ENCODE results near the gene CKAP4.

Gene CKAP4

DNA sequence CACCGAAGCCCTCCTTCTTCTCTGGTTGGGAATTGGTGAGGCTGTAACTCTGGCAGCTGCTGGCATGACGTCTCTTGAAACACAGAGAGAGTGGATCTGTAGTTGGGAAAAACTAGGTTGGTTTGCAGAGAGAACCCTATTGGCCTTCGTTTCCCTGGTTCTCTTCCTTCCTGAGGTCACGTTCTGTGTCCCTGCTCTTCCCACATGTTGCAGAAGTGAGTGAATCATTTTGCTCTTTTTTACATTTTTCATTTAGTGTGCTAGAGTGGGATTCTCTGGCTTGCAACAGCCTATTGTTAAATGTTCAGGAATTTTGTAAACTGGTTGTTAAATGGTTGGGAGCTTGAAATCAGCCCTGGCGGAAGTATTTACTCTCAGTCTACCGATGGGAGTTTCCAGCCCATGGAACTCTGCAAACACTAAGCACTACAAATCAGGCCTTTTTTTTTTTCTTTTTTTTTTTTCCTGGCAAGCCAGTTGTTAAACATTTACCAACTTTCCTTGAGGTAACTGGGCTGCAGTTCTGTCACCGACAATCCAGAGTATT lies 26.8 kb upstream of the CKAP4 start:
- DNase-seq, result no peak

DNA sequence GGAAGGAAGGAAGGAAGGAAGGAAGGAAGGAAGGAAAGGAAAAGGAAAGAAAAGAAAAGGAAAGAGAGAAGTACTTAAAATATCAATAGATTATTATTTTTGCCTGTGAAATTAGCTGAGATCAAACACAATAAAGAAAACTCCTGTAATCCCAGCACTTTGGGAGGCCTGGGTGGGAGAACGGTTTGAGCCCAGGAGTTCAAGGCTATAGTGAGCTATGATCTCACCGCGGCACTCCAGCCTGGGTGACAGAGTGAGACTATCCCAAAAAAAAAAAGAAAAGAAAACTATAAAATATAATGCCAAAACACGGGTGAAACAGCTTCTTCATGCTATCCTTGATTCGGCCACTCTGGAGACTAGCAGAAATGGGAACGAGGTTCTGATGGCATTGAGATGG lies 26.2 kb upstream of the CKAP4 start:
- no peak for DNase-seq

DNA sequence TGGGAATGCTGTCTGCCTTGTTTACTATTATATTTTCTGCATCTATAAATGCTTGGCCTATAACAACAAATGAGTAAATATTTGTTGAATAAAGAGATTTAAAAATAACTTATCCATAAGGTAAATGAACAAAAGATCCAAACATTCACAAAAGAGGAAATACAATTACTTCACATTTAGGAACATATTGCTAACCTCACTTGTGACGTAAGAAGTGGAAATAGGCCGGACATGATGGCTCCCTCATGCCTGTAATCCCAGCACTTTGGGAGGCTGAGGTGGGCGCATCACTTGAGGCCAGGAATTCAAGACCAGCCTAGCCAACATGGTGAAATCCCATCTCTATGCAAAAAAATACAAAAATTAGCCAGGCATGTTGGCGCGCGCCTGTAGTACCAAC lies 25.7 kb upstream of the CKAP4 start:
- no peak for DNase-seq

DNA sequence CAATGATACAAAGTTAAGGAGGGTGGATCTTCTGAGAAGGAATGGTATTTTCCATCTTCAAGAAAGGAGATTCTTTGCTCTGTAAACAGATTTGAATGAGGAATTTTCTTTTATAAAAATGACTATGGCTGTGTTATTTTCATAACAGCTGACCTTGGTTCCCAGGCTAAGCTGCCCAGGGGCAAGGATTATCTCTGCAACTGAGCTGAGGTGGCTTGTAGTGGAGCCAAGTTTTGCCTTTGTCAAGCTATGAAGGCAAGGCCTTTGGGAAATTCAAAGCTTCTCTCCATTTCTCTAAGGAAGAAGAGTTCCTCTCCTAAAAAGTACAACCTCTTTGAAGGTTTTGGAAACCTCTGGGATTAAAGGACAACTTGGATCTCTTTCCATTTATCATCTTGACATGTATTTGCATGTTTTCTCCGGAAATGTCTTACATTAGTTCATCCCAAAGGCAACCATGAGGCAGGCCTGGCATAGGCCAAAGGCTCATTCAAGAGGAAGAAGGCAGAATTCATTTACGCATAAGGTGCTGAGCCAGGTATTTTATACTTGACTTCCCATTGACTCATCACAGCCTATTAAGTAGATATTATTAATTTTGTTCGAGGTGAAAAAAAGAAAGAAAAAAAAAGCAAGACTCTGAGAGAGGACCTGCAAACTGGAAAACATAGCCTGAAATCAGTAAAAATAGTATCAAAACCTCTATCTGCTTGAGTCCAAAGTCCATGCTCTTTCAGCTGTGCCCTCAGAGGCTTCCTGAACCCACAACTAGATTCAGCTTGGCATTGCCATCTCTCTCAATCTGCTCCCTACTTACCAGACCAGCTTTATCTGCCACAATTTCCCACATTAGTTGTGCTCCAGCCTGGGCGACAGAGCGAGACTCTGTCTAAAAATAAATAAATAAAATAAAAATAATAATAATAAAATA lies 24.0 kb upstream of the CKAP4 start:
- no peak for DNase-seq

DNA sequence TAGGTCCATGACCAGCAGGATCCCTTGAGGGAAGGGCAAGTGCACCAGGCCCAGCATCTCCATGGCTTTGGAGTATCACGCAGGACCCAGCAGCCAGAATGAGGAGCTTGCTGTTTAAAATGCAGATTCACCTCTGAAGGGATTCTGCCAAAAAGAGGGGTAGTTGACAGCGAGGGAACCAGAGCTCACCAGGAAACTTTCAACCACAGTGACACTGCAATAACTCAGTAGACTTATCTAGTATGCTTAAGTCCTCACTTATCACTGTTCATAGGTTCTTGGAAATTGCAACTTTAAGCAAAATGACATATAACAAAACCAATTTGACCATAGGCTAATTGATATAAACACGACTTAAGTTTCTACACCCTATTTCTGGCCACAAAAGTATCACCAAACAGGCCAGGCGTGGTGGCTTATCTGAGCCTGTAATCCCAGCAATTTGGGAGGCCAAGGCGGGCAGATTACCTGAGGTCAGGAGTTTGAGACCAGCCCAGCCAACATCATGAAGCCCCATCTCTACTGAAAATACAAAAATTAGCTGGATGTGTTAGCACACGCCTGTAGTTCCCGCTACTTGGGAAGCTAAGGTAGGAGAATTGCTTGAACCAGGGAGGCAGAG lies 21.4 kb upstream of the CKAP4 start:
- no peak for DNase-seq

DNA sequence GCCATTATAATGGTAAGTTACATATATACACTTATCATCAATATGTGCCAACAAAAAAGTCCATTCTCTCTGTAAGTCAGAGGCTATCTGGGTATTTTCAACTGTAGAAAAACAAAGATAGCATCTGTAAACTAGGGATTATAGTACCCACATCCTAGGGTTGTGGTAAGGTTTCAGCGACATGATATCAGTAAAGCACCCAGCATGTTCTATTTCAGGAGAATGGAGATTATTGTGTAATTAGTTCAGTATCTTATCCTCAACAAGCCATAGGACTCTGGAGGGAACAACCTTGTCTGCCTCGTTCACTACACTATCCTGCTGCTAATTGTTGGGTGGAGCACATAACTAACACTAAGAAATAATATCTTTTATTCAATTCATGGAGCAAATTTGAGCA lies 19.7 kb upstream of the CKAP4 start:
- no peak for DNase-seq

DNA sequence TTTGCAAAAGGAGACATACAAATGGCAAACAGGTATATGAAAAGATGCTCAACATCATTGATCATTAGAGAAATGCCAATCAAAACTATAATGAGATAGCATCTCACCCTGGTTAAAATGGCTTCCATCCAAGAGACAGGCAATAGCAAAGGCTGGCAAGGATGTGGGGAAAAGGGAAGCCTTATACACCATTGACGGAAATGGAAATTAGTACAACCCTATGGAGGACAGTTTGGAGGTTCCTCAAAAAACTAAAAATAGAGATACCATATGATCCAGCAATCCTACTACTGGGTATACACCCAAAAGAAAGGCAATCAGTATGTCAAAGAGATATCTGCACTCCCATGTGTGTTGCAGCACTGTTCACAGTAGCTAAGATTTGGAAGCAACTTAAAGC lies 17.3 kb upstream of the CKAP4 start:
- DNase-seq, result no peak

DNA sequence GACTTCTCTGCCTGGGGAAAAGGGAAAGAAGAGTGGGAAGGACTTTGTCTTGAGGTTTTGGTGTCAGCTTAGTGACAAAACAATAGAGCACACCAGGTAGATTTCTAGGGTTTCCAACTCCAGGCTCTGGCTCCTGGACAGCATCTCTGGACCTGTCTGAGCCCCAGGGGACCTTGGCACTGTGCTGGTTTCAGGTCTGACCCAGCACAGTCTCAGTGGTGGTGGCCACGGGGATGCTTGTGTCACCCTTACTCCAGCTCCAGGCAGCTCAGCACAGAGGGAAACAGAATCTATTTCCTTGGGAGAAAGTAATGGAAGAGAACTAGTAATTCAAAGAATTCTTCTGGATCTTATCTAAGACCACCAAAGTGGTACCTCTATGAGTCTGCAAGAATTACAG lies 11.1 kb upstream of the CKAP4 start:
- no peak for DNase-seq

DNA sequence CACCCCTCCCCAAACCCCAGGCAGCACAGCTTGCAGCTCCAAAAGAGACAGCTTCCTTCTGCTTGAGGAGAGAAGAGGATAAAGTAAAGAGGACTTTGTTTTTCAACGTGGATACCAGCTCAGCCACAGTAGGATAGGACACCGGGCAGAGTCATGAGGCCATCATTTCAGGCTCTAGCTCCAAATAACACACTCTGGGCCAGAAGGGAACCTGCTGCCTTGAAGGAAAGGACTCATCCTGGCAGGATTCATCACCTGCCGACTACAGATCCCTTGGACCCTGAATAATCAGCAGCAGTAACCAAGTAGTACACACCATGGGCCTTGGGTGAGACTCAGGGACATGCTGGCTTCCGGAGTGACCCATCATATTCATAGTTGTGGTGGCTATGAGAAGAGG lies 10.4 kb upstream of the CKAP4 start:
- DNase-seq, result no peak

DNA sequence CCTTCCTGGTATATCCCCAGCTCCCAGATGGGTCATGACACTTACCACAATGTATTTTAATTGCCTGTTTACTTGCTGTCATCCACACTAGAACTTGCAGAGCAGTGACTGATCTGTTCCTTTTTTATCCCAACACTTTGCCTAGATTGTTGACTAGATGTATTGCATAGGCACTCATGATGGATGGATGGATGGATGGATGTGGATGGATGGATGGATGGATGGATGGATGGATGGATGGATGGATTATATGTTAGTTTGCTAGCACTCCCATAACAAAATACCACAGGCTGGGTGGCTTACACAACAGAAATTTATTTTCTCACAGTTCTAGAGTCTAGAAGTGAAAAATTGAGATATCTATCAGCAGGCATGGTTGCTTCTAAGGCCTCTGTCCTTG lies 8.7 kb upstream of the CKAP4 start:
- no peak for DNase-seq

DNA sequence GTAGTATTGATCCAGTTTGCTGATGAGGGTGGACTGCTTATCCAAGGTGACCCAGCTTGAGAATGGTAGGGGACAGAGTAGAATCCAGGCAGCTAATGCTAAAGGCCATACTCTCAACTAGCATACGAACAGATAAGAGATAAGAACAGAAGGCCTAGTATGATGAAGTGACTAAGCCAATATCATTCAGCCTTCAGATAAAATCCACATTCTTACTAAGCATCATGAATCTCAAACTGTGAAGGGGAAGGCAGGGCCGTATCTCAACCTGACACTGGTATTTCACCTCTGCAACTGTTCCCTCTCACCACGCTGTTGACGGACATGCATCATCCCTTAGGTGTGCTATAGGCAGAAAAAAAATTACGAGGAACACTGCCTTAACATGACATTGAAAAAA lies 8.1 kb upstream of the CKAP4 start:
- no peak for DNase-seq

DNA sequence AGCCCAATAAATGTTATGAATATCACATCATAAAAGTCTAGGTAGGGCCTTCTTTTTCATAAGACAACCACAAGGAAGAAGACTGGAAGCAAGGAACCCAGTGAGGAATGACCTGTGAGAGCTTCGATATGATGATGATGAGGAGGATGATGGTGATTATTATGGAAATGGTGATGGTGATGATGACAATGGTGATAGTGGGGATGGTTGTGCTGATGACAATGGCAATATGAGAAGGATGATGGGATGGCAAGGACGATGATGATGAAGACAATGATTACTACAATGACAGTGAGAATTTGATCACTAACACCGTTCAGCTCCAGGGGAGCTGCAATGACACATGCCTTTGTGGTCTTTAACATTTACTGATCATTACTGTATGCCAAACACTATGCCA lies 7.7 kb upstream of the CKAP4 start:
- no peak for DNase-seq

DNA sequence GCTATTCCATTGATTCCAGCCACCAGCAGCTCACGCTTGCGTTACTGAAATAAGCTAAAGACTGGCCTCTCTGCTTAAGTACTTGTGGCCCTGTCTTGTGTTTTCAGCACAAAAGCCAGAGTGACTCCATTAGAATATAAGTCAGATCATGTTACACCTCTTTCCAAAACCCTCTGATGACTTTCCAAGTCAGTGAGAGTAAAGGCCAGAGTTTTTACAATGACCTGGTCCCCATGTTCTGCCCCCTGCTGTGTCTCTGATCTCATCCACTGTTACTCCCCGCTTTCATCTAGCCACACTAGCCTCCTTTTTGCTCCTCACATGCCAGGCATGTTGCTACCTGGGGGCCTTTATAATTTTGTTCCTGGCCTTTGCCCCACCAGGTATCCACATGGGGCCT lies 6.9 kb upstream of the CKAP4 start:
- no peak for DNase-seq

DNA sequence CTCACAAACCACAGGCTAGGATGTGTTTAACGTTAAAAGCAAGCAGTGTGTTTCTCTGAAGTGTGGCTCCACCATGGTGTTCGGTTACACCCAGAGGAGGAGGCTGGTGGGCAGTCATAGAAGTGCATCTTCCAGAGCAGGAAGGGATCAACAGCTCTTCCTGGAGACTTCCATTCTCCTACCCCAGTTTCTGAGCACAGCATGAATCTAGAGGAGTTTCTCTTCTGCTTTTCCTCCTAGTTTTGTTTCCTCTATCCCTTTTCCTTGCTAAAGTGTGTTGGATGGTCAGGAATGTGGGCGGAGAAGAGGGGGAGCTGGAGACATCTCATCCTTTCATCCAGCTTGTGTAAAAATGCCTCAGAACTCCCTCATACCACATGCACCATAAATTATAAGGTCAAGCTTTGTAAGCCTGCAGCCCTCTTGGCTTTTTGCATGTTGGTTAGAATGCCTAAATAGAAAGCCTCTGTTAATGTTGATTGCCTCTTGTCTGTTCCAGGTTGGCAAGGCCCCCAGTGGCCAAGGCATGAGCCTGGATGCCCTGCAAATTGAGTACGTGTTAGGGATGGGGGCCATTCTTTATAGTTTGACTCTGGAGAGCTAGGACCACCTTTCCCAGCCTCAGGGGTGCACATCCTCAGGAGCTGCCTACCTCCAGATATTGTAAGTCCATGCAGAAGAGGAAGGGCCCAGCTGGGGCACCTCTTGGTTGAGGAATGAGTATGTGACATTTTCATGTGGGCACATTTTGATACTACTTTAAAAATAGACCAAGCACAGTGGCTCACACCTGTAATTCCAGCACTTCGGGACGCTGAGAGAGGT lies 4.0 kb upstream of the CKAP4 start:
- DNase-seq, result no peak

DNA sequence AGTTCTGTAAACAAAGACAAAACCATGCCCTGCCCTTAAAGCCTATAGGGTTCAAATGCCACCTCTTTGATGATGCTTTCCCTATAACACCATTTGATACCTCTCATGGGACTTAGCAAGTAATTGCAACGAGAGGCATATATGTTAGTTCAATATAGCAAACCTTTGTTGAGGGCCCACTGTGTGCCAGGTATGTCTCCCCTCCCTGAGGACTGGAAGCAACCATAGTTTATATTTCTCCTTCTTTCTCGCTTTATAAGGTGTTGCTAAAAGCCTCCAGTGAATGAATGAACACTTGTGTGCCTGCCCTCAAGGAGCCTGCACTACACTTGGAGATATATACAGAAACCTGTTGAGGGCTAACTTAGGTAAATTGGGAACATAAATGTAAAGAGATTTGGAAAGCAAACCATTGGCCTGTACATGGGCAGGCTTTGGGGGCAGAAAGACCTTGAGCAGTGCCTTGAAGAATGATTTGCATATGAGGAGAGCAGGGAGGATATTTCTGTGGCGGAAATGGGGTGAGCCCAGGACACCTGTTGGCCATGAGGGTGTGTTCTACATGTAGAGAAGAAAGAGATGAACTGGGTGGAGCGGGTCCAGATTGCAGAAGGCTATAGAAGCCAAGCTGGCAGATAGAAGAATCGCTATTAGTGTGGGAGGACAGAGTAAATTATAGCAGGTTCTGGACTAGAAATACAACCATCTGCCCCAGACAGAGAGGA lies 1.8 kb upstream of the CKAP4 start:
- DNase-seq, result no peak

DNA sequence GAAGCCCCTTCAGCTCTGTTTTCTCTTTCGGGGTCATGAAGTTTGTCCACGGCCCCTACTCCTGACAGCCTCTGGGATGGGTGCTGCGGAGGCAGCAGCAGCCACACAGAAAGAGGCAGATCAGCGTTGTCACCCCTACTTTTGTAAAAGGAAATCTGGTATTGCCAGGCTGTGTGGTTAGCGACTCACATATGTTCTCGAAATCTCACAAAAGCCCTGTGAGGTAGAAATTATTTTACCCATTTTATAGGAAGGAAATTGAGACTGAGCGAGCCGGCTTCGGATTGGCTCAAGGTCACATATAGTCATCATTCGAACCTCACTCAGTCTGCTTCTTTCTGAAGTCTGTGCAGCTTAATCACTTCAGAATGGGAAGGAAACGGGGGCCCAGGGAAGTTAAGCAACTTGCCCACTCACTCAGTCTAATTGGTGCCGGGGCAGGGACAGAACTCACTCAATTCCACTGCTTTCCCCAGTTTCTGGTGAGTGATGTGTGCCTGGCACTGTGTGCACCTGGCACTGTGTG lies 1.1 kb upstream of the CKAP4 start:
- DNase-seq, result no peak

DNA sequence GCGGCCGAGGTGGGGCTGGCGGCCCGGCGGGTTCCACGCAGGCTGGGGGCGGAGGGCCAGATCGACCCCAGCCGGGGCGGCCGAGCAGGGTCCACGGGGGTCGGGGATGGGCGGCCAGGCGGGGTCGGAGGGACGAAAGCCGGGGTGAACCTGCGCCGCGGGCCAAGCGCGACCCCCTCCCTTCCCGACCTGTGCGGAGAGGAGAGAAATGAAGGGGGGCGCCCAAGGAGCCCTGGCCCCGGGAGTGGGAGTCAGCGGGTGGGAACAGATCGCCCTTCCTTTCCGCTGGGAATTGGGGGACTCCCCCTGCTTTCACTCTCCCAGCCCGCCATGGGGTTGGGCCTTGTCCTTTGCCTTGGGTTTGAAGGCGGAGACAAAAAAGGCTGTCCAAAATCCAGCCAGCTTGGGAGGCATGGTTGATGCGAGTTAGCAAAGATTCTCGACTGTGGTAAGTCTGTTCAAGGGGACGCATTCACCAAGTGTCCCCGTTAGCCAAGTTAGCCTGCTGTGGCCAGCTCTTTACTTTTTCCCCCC lies 559 bp upstream of the CKAP4 start:
- no peak for DNase-seq

DNA sequence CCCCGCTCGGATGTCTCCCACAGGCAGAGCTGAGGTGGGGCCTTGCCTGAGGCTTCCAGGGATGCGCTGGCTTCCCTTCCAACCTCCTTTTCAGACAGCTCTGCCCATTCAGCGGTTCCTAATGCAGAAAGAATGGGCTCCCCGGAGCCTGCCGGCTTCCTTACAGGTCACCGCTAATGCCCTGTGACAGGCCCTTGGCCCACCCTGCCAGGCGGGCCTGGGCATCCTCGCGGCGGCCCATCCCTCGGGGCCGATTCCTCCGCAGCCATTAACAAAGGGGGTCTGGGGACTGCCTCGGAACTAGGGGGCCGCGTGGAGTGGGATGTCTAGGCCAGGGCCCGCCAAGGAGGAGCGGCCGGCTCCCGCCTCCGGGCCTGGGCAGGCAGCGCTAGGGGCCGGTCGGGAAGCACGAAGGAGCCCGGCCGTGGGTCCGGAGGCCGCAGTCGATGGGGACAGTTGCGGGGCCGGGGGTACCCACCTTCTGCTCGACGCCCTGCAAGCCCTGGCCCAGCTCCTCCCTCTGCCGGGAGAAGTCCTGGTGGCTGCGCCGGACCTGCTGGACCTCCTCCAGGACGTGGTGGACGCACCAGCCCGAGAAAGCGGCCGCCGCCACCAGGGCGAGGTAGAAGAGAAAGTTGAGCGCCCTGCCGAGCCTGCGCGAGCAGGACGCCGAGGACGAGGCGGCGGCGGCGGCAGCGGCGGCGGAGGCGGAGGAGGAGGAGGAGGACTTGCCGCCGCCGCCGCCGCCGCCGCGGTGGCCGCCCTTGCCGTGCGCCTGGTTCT lies 738 bp downstream of the CKAP4 start:
- no peak for DNase-seq

DNA sequence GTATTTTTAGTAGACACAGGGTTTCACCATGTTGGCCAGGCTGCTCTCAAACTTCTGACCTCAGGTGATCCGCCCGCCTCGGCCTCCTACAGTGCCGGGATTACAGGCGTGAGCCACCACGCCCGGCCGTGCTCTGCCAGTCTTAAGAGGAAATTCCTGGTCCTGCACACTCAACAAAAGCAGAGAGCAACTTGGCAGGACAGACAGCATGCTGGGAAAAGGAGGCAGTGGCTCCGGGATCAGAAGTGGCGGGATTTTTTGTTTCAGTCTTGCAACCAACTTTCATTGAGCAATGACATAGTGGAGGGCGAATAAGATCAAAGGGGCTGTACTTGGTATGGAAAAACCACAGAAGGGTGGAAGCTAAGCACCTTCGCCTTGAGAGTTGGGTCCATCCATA lies 2.1 kb downstream of the CKAP4 start:
- DNase-seq, result no peak

DNA sequence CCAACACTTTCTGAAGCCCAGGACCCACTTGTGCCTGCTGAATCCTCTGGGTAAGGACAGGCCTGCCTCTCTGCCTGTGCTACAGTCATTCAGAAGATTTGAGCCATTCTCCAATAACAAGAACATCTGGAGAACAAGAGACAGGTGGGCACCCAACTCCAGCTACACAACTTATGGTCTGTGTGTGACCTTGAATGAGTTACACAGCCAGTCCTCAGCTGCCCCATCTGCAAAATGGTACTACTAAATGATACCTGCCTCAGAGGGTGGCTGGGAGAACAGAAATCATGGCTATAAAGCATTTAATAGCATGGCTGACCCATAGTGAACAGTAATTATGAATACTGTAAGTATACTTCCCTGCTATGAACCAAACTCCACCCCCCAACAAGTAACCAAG lies 4.2 kb downstream of the CKAP4 start:
- DNase-seq, result no peak

DNA sequence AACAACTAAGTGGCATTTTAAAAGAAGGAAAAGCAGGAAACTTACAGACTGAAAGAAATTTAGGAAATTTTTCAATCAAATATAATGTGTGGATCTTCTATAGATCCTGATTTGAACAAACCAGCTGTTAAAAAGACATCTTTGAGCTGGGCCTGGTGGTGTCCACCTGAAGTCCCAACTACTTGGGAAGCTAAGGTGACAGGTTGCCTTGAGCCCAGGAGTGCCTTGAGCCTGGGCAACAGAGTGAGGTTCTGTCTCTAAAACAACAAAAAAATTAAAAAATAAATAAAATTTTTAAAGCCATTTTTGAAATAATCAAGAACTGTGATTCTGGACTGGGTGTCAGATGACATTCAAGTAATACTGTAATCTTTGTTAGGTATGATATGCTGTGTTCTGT lies 7.0 kb downstream of the CKAP4 start:
- no peak for DNase-seq

DNA sequence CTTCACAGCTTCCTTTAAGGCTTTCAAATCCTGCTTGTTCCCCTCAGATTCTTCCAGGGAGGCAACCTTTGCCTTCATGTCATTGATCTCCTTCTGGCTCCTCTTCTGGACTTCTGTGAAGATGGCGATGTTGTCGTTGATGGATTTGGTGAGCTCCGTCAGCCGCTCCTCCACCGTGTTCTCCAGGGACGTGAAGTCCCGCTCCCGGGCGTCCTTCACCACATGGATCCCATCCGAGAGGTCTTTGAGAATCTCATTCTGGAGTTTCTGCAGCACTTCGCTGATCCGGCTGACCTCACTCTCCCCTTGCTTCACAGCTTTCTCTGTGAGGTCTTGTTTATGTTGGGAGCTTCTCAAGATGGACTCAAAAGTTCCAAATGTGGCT lies 7.9 kb downstream of the CKAP4 start:
- no peak for DNase-seq
